Measurements from ENCODE around the gene XCR1. TPM values are rescaled to one million over a fixed set of nuclear protein-coding genes. Genes with fewer than 3 reads are reported as not detected.

The XCR1 gene
- total and polyA plus RNA-seq, 9 of the 15 experiments (the other 6 are each of a cell fraction or from before 2014, with no cell fraction given), result not detected

DNA sequence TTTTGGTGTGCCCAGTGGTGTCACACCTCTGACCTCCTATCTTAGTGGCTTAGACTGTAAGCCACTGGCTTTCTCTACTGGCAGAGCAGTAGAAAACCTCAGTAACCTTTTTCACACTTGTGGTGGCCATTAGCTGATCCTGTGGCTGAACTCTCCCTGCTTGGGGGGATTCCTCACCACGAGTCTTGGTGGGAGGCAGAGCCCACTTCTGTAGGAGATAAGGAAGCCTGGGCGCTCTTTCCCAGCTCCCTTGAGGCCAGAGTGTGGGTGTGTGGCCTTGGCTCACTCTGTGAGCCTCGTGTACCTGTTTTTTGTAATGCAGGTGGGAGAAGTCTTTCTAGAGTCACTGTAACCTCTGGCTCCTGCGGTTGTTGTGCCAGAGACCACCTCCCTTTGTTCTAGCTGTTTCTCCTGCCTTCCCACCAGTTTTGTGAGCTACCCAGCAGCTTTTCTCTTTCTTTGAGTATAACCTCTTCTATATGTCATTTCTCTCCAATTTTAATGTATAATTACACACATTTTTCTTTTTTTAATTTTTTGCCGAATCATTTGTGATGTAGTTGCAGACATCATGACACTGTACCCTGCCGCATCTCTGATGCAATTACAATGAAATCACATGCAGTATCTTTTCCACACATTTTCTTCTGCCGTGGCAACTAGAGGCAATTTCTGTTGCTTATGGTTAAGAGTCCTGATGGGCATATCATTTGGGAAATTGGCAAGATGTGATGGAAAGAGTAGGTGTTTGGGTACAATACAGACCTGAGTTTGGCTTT, 13.8 kb downstream of the XCR1 start (continued):
- TF ChIP-seq, protein P1, sequence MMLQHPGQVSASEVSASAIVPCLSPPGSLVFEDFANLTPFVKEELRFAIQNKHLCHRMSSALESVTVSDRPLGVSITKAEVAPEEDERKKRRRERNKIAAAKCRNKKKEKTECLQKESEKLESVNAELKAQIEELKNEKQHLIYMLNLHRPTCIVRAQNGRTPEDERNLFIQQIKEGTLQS (IDR thresholded peaks at IDR 0.05), result peak; percentile 77; the same call in 1 of the 2 replicates
- TF ChIP-seq, protein P1 (CRISPR knock-in tag; conservative IDR thresholded peaks at IDR 0.05), result no peak
- TF ChIP-seq L3MBTL2 (IDR thresholded peaks at IDR 0.05) (peak; percentile 74; the same call in 1 of the 2 replicates), RHOXF2B (CRISPR knock-in tag; conservative IDR thresholded peaks at IDR 0.05) (no peak)
- TF ChIP-seq, protein P2, sequence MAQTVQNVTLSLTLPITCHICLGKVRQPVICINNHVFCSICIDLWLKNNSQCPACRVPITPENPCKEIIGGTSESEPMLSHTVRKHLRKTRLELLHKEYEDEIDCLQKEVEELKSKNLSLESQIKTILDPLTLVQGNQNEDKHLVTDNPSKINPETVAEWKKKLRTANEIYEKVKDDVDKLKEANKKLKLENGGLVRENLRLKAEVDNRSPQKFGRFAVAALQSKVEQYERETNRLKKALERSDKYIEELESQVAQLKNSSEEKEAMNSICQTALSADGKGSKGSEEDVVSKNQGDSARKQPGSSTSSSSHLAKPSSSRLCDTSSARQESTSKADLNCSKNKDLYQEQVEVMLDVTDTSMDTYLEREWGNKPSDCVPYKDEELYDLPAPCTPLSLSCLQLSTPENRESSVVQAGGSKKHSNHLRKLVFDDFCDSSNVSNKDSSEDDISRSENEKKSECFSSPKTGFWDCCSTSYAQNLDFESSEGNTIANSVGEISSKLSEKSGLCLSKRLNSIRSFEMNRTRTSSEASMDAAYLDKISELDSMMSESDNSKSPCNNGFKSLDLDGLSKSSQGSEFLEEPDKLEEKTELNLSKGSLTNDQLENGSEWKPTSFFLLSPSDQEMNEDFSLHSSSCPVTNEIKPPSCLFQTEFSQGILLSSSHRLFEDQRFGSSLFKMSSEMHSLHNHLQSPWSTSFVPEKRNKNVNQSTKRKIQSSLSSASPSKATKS (CRISPR knock-in tag; IDR thresholded peaks at IDR 0.05), result no peak

DNA sequence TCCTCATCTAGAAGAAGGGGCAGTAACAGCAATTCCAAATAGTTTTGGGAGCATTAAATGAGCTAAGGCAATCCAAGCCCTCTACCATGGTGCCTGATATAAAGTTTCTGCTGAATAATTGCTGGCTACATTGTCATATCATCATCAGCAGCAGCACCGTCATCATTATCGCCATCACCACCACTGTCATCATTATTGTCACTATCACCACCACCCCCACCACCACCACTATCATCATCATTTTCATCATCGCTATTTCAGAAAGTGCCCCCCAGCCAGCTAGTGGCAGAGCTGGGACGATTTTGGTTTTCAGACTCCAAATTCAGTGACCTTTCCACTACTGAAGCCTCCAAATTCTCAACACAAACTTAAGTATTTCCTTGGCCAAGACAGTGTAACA, 15.0 kb downstream of the XCR1 start:
- Histone ChIP-seq H3K9ac (ENCODE audit: insufficient read depth in 1 of 2, low read depth in 2 of 2, low read length in 2 of 2) (no peak overlapping the region), H3K4me2 (ENCODE audit: insufficient read depth, low read length) (no peak overlapping the region), H3K4me1 (replicated peaks in 1 of 2; ENCODE audit: control insufficient read depth in 2 of 2, insufficient read depth in 2 of 2, low read length in 2 of 2) (peaks cover 0 to 14% of the 10 kb centered on the region in 2 experiments; a peak in 3 of 5 replicates), H3K9me1 (ENCODE audit: control insufficient read depth, insufficient read depth, low read length) (no peaks in the 10 kb centered on the region), H2AFZ (ENCODE audit: low read depth, low read length) (no peak overlapping the region), H3K79me2 (ENCODE audit: control insufficient read depth, insufficient read depth, low read length) (no peaks in the 10 kb centered on the region), H3K27me3 (ENCODE audit: control insufficient read depth in 2 of 2, insufficient read depth in 2 of 2, low read length in 2 of 2) (peaks cover 11 to 37% of the 10 kb centered on the region in 2 experiments), H3K36me3 (ENCODE audit: control insufficient read depth, insufficient read depth, low read length) (no peaks in the 10 kb centered on the region), H3K27ac (ENCODE audit: extremely low read depth, low read depth, low read length) (no peak overlapping the region), H3K9me3 (replicated peaks; ENCODE audit: control insufficient read depth, insufficient read depth, low read depth, low read length) (no peaks in the 10 kb centered on the region), H3K4me3 (no peak overlapping the region), H4K20me1 (replicated peaks; ENCODE audit: control insufficient read depth, insufficient read depth, low read length) (no peaks in the 10 kb centered on the region)
- BruUV-seq (replicated peaks), result no TSS peak
- no peak for FAIRE-seq
- 5% methylated on average over 4 of the region's 4 CpGs for WGBS (ENCODE audit: insufficient coverage, low coverage, missing lambda C conversion rate)
- no peak for DNase-seq (ENCODE audit: extremely low read depth in 1 of 4, low spot score in 3 of 4)
- POLR2A ChIA-PET, result interaction anchor here (0.8 kb wide), 1 partner anchor 11 kb away, joined by 3 read pairs; no protein-coding TSS in a partner anchor
- intact Hi-C loops (cut with micrococcal nuclease), result no loop called here
- in situ Hi-C loops (cut with MboI), result no loop called here
- ATAC-seq, result no peak
- CTCF ChIA-PET (ENCODE audit: low intra/inter-chr PET ratio), result no interaction called here
- TF ChIP-seq THRAP3 (IDR thresholded peaks at IDR 0.05; ENCODE audit: borderline replicate concordance) (no peak), SRSF7 (optimal IDR thresholded peaks at IDR 0.05; ENCODE audit: low read depth, low read length) (no peak), ARHGAP35 (IDR thresholded peaks at IDR 0.05; ENCODE audit: partially characterized antibody) (no peak), ERF (CRISPR knock-in tag; IDR thresholded peaks at IDR 0.05) (no peak), HIVEP1 (CRISPR knock-in tag; IDR thresholded peaks at IDR 0.05) (no peak), POLR3G (IDR thresholded peaks at IDR 0.05; ENCODE audit: extremely low read depth, insufficient read length, insufficient replicate concordance) (no peak), TARDBP (IDR thresholded peaks at IDR 0.05) (no peak), HNRNPK (IDR thresholded peaks at IDR 0.05; ENCODE audit: low read depth, low read length, poor library complexity, severe bottlenecking) (no peak), RBM22 (IDR thresholded peaks at IDR 0.05; ENCODE audit: low read depth, low read length, poor library complexity, severe bottlenecking) (no peak), PHF20 (IDR thresholded peaks at IDR 0.05; ENCODE audit: partially characterized antibody) (no peak), NCOA4 (IDR thresholded peaks at IDR 0.05; ENCODE audit: partially characterized antibody) (no peak), MCM2 (IDR thresholded peaks at IDR 0.05; ENCODE audit: low read depth) (no peak)
- TF ChIP-seq, protein P3, sequence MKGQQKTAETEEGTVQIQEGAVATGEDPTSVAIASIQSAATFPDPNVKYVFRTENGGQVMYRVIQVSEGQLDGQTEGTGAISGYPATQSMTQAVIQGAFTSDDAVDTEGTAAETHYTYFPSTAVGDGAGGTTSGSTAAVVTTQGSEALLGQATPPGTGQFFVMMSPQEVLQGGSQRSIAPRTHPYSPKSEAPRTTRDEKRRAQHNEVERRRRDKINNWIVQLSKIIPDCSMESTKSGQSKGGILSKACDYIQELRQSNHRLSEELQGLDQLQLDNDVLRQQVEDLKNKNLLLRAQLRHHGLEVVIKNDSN (CRISPR knock-in tag; IDR thresholded peaks at IDR 0.05), result no peak
- TF ChIP-seq, protein P4, sequence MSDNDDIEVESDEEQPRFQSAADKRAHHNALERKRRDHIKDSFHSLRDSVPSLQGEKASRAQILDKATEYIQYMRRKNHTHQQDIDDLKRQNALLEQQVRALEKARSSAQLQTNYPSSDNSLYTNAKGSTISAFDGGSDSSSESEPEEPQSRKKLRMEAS (CRISPR knock-in tag; IDR thresholded peaks at IDR 0.05), result no peak

Measured in K562 (cell line).